H1 (cell line): ENCODE results near the gene TRIM62. TPM values are rescaled to one million over a fixed set of nuclear protein-coding genes. Genes with fewer than 3 reads are reported as not detected.

Experiments
- BCL11A ChIP-seq, 2 experiments: IDR thresholded peaks; one replicate each; pipeline ENCODE4 v1.6.1; 2011; ENCODE audit warnings: low read depth in 2 of 2, low read length in 2 of 2, mild to moderate bottlenecking in 2 of 2
- CBX8 ChIP-seq: fragments of 300-800, 300-1000 bp; sonication (generic); IDR thresholded peaks from 2 replicates; pipeline ENCODE4 v1.7.1; 2016; ENCODE audit warnings: low read depth, low read length, borderline replicate concordance
- EP300 ChIP-seq, 2 experiments: IDR thresholded peaks; 1 replicate in 1 of 2; 2 replicates in 1 of 2; pipeline ENCODE4 v1.6.1; 2011 to 2012; ENCODE audit warnings: low read depth in 2 of 2, low read length in 2 of 2, mild to moderate bottlenecking in 2 of 2, borderline replicate concordance in 1 of 2, inconsistent platforms in 1 of 2, moderate library complexity in 1 of 2
- EZH2 ChIP-seq: fragments of 200-600 bp; sonication (generic); IDR thresholded peaks from 2 replicates; pipeline ENCODE4 v1.7.1; 2012; ENCODE audit warnings: low read depth, mild to moderate bottlenecking, moderate library complexity, low read length, inconsistent platforms; ENCODE audit not compliant: severe bottlenecking
- HDAC2 ChIP-seq, 2 experiments: fragments of 300-600 bp in 1 of 2; sonication (generic) in 1 of 2; IDR thresholded peaks; 2 replicates each; pipeline ENCODE4 v1.6.1; 2011 to 2012; ENCODE audit warnings: low read depth in 2 of 2, low read length in 2 of 2, mild to moderate bottlenecking in 2 of 2, moderate library complexity in 2 of 2, borderline replicate concordance in 1 of 2, inconsistent platforms in 1 of 2
- HDAC6 ChIP-seq: IDR thresholded peaks from one replicate; pipeline ENCODE4 v1.7.1; 2012; ENCODE audit warnings: low read depth, mild to moderate bottlenecking, inconsistent platforms, low read length, moderate library complexity
- JUN ChIP-seq: IDR thresholded peaks from 2 replicates; pipeline ENCODE4 v1.6.1; 2011; ENCODE audit warnings: low read depth, mild to moderate bottlenecking, improper control_type of control experiment, low read length
- JUND ChIP-seq: IDR thresholded peaks from 2 replicates; pipeline ENCODE4 v1.6.1; 2011; ENCODE audit warnings: mild to moderate bottlenecking, improper control_type of control experiment, low read length
- KDM1A ChIP-seq: fragments of 200-600, 300-600 bp; sonication (generic); IDR thresholded peaks from 2 replicates; pipeline ENCODE4 v1.7.1; 2016; ENCODE audit warnings: mild to moderate bottlenecking, low read length, borderline replicate concordance
- MAFK ChIP-seq: IDR thresholded peaks from 2 replicates; pipeline ENCODE4 v1.6.1; 2012; ENCODE audit warnings: low read depth, mild to moderate bottlenecking, improper control_type of control experiment, low read length
- SAP30 ChIP-seq: fragments of 300-600 bp; sonication (generic); IDR thresholded peaks from 2 replicates; pipeline ENCODE4 v1.7.1; 2012; ENCODE audit warnings: low read length, moderate library complexity, mild to moderate bottlenecking, inconsistent platforms; ENCODE audit not compliant: insufficient read depth, insufficient replicate concordance
- SIN3A ChIP-seq, 2 experiments: IDR thresholded peaks in 1 of 2; conservative IDR thresholded peaks in 1 of 2; 2 replicates each; pipeline ENCODE4 v1.6.1; 2011 to 2012; ENCODE audit warnings: low read length in 2 of 2, improper control_type of control experiment in 1 of 2, low read depth in 1 of 2, mild to moderate bottlenecking in 1 of 2
- SP4 ChIP-seq: IDR thresholded peaks from 2 replicates; pipeline ENCODE4 v1.6.1; 2012; ENCODE audit warnings: low read length, inconsistent platforms
- SUZ12 ChIP-seq: fragments of 200-600 bp; sonication (generic); IDR thresholded peaks from 2 replicates; pipeline ENCODE4 v1.6.1; 2012; ENCODE audit warnings: mild to moderate bottlenecking, inconsistent platforms, low read length, moderate library complexity, mixed read lengths
- TBP ChIP-seq: IDR thresholded peaks from 2 replicates; pipeline ENCODE4 v1.6.1; 2011; ENCODE audit warnings: low read depth, low read length, improper control_type of control experiment
- polyA plus RNA-seq, 7 experiments: library from polyadenylated mRNA; depleted of rRNA in 3 of 7; stranded (reverse) in 5 of 7; unstranded in 2 of 7; fragments of >200 nt in 5 of 7; fragments of 200-250 nt in 2 of 7; gene quantifications; 1 replicate in 5 of 7; 2 replicates in 1 of 7; 4 replicates in 1 of 7; pipeline versions ENCODE4 v1.2.1 to v1.2.3, GENCODE V29; 2011 to 2013; ENCODE audit warnings: missing spikeins in 2 of 7, mixed read lengths in 2 of 7
- total RNA-seq: library from RNA; stranded (reverse); fragmentation: NEBNext Ultra II Directional; extraction: Animal tissue kit (Norgen Biotek cat#: 25700); gene quantifications from 2 replicates; pipeline ENCODE4 v1.2.1, GENCODE V29; 2021

Gene TRIM62
- total and polyA plus RNA-seq, 2 of the 8 experiments (the other 6 are each of a cell fraction or from before 2014, with no cell fraction given) = 6.3 to 10.8 TPM

DNA sequence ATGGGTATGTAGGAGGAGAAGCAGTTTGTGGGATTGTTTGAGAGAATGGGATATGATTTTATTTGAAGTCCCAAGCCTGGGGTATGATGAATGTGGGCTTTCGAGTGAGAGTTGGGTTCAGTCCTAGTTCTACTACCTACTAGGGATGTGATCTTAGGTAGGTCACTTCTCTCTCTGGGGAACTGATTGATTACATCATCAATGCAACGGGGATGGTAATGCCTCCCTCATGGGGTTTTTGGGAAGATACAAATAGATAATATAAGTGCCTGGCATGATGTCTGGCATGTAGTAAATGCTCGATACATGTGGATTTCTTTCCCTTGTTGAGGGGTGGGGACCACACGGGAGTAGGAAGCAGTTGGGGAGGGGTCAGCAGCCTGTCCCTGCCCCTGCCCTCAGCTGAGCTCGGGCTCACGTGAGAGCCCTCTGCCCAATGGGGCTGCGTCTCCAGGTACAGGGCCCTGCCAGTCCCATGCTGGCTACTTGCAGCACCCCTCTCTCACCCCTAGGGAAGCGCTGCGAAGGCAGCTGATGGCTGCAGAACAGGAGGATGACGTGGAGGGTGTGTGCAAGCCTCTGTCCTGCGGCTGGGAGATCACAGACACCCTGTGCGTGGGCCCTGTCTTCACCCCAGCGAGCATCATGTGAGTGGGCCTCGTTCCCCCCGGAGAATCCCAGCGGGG lies 62.2 kb downstream of the TRIM62 start (continued):
- TF ChIP-seq MAFK (no peak), SAP30 (no peak), EP300 (IDR thresholded peaks at IDR 0.05; ENCODE audit: borderline replicate concordance in 1 of 2, low read depth in 2 of 2, low read length in 2 of 2) (no peak), SP4 (peak; percentile 67; the same call in 1 of the 2 replicates), TBP (no peak; the same call in 1 of the 2 replicates), HDAC6 (no peak), JUND (no peak), SIN3A (conservative IDR thresholded peaks at IDR 0.05 in 1 of 2, IDR thresholded peaks at IDR 0.05 in 1 of 2; ENCODE audit: low read depth in 1 of 2, low read length in 2 of 2) (no peak), SUZ12 (no peak), KDM1A (no peak), EZH2 (no peak), HDAC2 (IDR thresholded peaks at IDR 0.05; ENCODE audit: borderline replicate concordance in 1 of 2, low read depth in 2 of 2, low read length in 2 of 2) (no peak), CBX8 (no peak), JUN (no peak), BCL11A (IDR thresholded peaks at IDR 0.05; ENCODE audit: low read depth in 2 of 2, low read length in 2 of 2) (no peak)
